Measurements from ENCODE around the gene DGCR6L.
"Not testable (repeated sequence)": the region's sequence is repeated elsewhere in the genome, so short reads cannot be mapped to it uniquely, and the experiment has no call there.

GRCh38 chr22:20366841-20367240 is 47.0 kb upstream of the DGCR6L start:
- not testable (repeated sequence) for TF ChIP-seq EZH2phosphoT487 (IDR thresholded peaks at IDR 0.05; ENCODE audit: insufficient read depth, low read depth); EZH2 (IDR thresholded peaks at IDR 0.05; ENCODE audit: insufficient read depth, poor library complexity, severe bottlenecking)
